Ishikawa (cell line): Measurements from ENCODE around the gene BGLAP.

Source experiments
- CREB1 ChIP-seq: IDR thresholded peaks from 2 replicates; pipeline ENCODE4 v1.6.1; 2012; ENCODE audit warnings: low read depth
- EP300 ChIP-seq: IDR thresholded peaks from 2 replicates; pipeline ENCODE4 v1.6.1; 2012; ENCODE audit warnings: borderline replicate concordance
- MAX ChIP-seq: IDR thresholded peaks from 2 replicates; pipeline ENCODE4 v1.6.1; 2012
- NFIC ChIP-seq: IDR thresholded peaks from 2 replicates; pipeline ENCODE4 v1.6.1; 2012
- RAD21 ChIP-seq: IDR thresholded peaks from 2 replicates; pipeline ENCODE4 v1.6.1; 2012; ENCODE audit warnings: low read depth
- REST ChIP-seq: IDR thresholded peaks from 2 replicates; pipeline ENCODE4 v1.6.1; 2012; ENCODE audit warnings: low read depth, mild to moderate bottlenecking
- TEAD4 ChIP-seq: IDR thresholded peaks from 2 replicates; pipeline ENCODE4 v1.6.1; 2012
- YY1 ChIP-seq: IDR thresholded peaks from 2 replicates; pipeline ENCODE4 v1.6.1; 2012; ENCODE audit warnings: low read depth
- ZBTB7A ChIP-seq: IDR thresholded peaks from 2 replicates; pipeline ENCODE4 v1.6.1; 2012; ENCODE audit warnings: low read depth

GRCh38 chr1:156279837-156280236, 37.9 kb downstream of the BGLAP start:
- TF ChIP-seq EP300 (no peak), TEAD4 (no peak), YY1 (no peak), CREB1 (no peak), NFIC (no peak), ZBTB7A (no peak), REST (no peak), MAX (no peak), RAD21 (no peak)
